Measurements from ENCODE around the gene HDAC1. TPM values are rescaled to one million over a fixed set of nuclear protein-coding genes. Genes with fewer than 3 reads are reported as not detected.

The HDAC1 gene
- total and polyA plus RNA-seq, 2 of the 8 experiments (the other 6 are each of a cell fraction or from before 2014, with no cell fraction given): 111 to 125 TPM

DNA sequence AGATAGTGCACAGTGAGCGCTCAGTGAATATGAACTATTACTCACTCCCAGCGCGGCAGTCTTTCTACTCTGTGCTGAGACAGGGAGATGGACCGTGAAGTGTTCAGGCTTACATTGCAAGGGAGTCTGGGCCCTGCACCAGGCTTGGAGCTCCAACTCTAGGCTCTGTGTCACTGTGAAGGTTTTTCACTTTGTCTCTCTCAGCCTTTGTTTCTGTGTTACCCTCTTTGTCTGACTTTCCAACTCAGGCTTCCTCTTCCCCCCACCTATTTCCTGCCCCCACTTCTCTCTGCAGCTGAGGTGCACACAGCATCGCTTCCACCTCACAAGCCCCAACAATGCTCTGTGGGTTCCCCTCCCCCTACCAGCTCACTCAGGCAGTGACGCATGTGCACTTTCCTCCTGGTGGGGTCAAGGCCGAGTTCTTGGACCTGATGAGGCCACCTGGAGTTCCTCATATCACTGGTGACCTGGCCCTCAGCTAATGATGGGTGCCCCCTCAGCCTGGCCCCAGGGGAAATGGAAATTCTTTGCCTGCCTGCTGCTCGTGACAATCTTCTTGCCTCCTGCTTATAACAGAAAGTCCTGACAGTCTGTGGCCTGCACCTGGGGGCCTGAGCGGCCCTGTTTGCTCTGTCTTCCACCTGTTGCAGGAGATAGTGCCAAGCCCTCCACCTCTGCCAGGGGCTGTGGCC is 41.9 kb upstream of the HDAC1 start (continued):
- no peak for TF ChIP-seq TEAD4 (IDR thresholded peaks at IDR 0.05; ENCODE audit: low read depth, low read length)
- TF ChIP-seq TAF7 (optimal IDR thresholded peaks at IDR 0.05; ENCODE audit: borderline replicate concordance, low read depth, low read length): no peak
- TF ChIP-seq, protein P1, sequence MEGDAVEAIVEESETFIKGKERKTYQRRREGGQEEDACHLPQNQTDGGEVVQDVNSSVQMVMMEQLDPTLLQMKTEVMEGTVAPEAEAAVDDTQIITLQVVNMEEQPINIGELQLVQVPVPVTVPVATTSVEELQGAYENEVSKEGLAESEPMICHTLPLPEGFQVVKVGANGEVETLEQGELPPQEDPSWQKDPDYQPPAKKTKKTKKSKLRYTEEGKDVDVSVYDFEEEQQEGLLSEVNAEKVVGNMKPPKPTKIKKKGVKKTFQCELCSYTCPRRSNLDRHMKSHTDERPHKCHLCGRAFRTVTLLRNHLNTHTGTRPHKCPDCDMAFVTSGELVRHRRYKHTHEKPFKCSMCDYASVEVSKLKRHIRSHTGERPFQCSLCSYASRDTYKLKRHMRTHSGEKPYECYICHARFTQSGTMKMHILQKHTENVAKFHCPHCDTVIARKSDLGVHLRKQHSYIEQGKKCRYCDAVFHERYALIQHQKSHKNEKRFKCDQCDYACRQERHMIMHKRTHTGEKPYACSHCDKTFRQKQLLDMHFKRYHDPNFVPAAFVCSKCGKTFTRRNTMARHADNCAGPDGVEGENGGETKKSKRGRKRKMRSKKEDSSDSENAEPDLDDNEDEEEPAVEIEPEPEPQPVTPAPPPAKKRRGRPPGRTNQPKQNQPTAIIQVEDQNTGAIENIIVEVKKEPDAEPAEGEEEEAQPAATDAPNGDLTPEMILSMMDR (IDR thresholded peaks at IDR 0.05; ENCODE audit: control extremely low read depth in 1 of 3, insufficient read depth in 1 of 3, low read depth in 1 of 3, low read length in 3 of 3): no peak
- no peak for TF ChIP-seq ASH2L (IDR thresholded peaks at IDR 0.05; ENCODE audit: low read length)
